SHP77 treated with DMSO at 0.1 percent for 48 hours (cell line): Measurements from ENCODE around the gene PARP3.
"Not testable (repeated sequence)": the region's sequence is repeated elsewhere in the genome, so short reads cannot be mapped to it uniquely, and the experiment has no call there.

Experiments used
- DNase-seq: peaks from one replicate; lab custom pipeline; 2025; lab: John Stamatoyannopoulos, UW

The PARP3 gene

DNA sequence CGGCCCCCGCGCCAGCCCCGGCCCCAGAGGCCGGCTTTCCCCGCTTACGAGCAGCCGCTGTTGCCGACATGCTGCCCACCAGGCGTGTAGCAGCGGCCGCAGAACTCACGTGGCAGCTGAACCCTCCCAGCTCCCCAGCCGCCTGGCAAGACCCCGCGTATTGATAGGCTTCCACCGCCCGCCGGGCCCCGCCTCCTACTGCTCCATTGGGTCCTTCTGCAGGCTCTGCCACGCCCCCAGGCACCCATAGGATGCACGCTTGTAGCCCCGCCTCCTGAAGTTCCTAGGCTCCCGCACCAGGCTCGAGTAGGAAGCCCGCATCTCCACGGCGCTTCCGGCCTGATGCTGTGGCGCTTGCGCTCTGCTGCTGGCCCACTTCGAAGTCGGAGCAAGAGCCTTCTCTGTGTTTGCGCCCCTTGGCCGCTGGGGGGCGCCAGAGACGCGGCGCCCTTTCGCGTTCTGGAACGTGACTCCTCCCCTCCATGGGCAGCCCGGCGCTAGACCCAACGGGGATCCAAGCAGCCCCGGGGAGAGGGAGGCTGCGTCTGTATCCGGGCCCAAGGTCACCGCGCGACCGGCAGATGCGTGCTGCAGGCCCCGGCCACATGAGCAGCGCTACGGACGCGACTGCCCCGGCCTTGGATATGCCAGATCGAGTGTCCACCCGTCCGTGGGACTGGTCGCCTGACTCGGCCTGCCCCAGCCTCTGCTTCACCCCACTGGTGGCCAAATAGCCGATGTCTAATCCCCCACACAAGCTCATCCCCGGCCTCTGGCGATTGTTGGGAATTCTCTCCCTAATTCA, at the start of gene PARP3, which contains the start of gene RRP9:
PARP3 (plus strand) TSS at position 566 of the 805 bp plus-strand sequence. CDS start 993 bp downstream, outside the sequence.
RRP9 (minus strand) TSS at position 107 of the 805 bp plus-strand sequence; CDS start at position 70, 37 bp downstream.
- peak; percentile 99 for DNase-seq

DNA sequence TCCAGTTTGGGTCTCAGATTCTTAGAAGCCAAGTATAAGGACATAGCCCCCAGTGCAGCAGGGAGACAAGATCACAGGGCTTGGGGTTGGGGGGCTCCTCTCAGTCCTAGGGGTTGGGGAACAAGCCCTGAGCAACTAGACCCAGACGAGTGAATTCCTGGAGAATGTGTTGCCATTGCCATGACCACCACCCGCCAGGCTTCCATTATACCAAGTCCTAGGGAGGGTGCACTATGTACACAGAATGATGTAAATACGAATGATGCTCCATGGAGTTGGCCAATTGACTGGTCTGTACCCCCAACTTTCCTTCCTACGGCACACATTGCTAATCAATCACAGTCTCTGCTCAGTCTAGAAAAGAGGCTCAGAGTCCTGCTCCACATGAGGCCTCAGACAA, 47.8 kb upstream of the PARP3 start:
- DNase-seq = no peak

GRCh38 chr3:51894939-51895338, 47.2 kb upstream of the PARP3 start:
- DNase-seq = no peak

DNA sequence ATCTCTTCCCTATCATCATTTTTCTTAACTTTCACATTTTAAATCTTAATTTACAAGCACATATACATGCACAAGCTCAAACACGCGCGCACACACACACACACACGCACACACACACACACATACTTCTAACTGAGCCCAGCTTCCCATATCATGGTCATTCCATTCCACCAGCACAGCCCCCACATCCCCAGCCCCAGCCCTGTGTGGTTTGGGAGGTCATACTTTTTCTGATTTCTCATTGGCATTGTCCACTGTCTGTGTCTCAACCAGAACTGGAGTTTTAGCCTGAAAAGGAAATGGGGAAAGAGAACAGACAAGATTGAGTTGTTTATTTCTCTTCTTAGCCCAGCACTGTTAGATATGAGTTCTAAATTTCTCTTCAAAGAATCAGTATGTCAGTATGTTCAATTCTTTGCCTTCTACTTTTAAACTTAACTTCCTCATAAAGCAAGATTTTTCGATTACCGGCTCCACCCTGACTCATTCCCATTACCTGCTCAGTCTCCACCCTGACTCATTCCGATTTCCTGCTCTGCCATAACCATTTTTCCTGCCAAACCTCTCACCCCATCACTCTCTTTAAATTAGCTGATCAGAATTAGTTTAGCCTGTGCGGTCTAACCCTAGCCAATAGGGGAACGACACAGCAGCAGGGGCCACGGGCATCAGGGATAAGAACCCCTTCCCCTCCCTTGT, 45.4 kb upstream of the PARP3 start:
- no peak for DNase-seq

GRCh38 chr3:51897391-51897790, 44.8 kb upstream of the PARP3 start:
- no peak for DNase-seq

DNA sequence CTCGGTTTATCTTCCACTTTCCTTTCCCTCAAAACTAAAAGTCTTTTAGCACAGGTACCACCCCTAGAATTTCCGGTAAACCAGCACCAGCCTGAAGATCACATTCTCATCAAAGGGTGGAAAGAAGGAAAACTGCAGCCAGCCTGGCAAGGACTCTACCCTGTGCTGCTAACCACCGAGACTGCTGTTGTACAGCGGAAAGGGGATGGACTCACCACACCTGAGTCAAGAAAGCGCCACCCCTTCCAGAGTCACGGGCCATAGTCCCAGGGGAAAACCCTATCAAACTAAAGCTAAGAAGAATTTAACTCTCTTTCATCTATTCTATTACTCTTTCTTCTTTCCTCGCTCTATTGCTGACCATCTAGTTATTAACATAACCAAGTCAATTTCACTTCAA, 42.1 kb upstream of the PARP3 start:
- not testable (repeated sequence) for DNase-seq

- DNase-seq = not testable (repeated sequence)
Observed at GRCh38 chr3:51902361-51902760, 39.8 kb upstream of the PARP3 start.

DNA sequence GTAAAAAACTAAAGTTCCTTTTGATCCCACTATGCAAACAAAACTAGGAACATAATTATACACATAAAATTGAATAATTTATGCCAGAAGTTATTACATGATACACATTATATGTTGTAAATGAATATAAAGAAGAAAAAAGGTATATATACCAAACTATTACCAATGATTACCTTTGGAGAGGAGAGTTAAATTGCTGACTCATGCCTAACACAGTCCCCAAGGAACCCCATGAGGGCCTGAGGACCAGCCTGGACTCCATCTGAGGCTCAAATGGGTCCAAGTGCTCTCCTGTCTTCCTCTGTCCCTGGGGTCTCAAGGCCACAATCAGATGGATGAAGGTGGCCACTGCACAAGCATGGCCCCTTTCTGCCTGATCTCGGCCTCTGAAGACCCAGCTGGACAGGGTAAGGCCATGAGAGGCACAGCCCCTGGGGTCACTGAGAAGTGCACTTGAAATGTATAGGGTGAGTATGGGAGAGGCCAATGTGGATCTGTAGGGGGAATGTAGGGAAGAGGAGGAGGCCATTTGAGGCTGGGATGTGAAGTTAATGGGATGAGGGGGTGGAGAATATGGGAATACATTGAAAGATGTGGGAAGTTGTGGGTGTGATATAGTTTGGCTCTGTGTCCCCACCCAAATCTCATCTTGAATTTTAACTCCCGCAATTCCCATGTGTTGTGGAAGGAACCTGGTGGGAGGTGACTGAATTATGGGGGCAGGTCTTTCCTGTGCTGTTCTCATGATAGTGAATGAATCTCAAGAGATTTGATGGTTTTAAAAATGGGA, 37.9 kb upstream of the PARP3 start:
- no peak for DNase-seq

DNA sequence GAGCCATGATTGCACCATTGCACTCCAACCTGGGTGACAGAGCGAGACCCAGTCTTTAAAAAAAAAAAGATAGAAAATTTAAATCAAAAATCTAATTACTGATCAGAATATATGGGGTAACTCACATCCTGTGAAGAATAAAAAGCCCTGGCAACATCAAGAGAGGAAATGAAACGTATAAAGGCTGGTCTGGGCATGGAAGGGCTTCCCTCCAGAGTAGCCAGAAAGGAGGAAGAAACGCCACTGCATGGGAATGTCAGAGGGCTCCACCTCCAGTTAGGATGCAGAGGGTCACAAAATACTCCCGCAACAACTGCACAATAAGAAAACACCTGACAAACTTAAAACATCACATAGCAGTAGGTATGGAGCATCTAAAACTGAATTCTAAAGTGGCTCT, 34.1 kb upstream of the PARP3 start:
- DNase-seq = no peak

GRCh38 chr3:51916418-51916817, 25.7 kb upstream of the PARP3 start:
- no peak for DNase-seq

DNA sequence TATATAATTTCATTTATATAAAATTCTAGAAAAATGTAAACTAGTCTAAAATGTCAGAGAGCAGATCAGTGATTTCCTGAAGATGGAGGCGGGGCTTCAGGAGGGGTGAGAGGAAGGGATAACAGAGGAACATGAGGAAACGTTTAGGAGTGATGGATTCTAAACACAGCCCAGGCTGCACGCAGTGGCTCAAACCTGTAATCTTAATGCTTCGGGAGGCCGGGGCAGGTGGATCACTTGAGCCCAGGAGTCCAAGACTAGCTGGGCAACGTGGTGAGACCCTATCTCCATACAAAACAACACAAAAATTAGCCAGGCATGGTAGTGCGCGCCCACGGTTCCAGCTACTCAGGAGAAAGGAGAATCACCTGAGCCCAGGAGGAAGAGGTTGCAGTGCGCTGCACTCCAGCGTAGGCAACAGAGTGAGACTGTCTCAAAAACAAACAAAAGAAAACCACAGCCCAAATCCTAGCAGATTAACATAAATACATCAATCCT, 21.0 kb upstream of the PARP3 start:
- no peak for DNase-seq

GRCh38 chr3:51927061-51927977, 14.8 kb upstream of the PARP3 start:
- DNase-seq = no peak

DNA sequence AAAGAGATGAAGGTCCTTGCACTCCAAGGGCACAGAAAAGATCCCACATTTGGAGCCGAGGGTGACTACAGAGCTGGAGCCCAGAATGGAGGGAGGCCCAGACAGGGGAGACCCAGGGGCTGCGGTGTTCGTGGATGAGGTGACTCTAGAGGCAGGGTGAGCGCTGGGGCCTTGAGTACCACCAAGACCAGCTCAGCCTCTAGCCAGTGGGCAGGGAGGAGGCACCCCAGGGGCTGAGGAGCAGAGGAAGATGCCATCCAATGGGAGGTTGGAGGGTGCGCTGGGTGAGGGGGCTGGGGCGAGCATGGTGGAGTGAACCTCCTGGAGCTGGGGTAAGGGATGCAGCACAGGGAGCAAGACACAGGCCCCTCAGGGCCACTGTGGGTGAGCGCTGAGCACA, 13.7 kb upstream of the PARP3 start:
- no peak for DNase-seq

- DNase-seq = not testable (repeated sequence)
Observed at GRCh38 chr3:51928981-51929380, 13.2 kb upstream of the PARP3 start.

DNA sequence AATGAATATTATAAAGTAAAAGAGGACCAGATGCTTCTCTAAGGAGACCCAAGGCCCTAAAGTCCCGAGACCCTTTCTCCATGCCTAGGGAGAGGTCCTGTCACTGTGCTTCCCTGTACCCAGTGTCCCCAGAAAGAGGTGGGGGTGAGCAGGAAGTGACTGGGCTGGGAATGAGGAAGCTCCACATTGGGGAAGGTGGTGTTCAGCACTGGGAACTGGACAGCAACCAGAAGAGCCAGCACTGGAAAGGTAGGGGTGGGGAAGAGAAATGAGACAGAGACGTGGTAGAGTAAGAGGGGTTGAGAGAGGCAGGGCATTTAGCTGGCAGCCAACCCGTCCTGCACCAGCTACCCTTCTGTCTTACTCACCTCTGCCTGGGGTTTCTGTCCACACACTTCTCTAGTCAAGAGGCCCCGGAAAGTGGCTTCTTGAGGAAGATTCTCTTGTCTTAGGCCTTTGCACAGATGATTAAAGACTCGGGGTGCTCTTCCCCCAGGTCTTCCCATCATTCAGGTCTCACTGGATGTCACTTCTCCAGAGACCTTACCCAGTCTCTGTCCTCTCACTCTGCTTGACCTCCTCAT, 12.7 kb upstream of the PARP3 start:
- DNase-seq = no peak

DNA sequence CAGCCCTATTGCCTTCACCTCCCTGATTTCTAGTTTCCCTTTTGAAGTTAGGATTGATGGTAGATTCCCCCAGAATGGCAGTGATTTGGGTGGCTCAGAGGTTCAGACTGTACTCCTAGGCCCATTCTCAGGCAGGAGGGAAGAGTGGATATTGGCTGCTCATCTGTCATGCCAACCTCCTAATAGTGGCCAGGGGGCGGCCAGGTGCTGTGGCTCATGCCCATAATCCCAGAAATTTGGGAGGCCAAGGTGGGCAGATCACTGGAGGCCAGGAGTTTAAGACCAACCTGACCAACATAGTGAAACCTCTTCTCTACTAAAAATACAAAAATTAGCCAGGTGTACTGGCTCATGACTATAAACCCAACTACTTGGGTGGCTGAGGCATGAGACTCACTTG, 11.7 kb upstream of the PARP3 start:
- no peak for DNase-seq

GRCh38 chr3:51931756-51932155, 10.4 kb upstream of the PARP3 start:
- DNase-seq = no peak

- DNase-seq = no peak
Observed at GRCh38 chr3:51932471-51933370, 9.4 kb upstream of the PARP3 start.

DNA sequence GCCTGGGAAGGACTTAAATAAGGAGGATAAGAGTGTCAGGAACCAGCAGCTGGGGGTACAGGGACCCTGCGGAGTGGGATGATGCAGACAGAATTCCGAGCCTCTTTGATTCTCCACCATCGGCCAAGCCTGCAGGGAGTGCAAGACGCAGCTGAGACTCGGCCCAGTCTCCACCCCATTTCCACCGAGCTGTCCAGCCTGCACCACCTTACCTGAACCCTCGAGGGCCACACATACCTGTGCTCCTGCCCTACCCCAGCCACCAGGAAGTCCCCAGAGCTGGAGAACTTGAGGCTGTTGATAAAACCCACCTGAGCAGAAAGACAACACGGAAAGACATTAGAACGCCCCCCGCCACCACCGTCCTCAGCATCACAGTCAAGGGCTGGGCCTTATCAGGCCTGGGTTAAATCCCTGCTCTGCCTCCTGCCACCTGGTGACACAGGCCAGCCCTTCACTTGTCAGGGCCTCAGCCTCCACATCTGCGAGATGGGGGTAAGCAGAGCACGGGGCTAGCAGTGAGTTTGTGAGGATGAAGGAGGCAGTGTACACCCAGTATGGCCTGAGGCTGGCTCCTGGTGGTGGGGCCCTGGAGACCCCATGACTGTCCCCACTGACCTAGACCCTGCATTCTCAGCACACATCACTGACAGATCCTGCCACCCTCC, 8.6 kb upstream of the PARP3 start:
- no peak for DNase-seq
